NCI-H1092 treated with DMSO at 0.1 percent for 48 hours (cell line): Measurements from ENCODE around the gene ZDHHC11B.
A peak's percentile ranks its signal among the peaks of the same experiment; 100 is the strongest.

Source experiments
- DNase-seq: peaks from one replicate; lab custom pipeline; 2025; lab: John Stamatoyannopoulos, UW

The ZDHHC11B gene

GRCh38 chr5:672329-673160 is 112.0 kb downstream of the ZDHHC11B start:
- peak; percentile 75 for DNase-seq

GRCh38 chr5:671459-672328 is 112.8 kb downstream of the ZDHHC11B start:
- DNase-seq: peak; percentile 69

- no peak for DNase-seq
Observed at GRCh38 chr5:670396-671270, 113.9 kb downstream of the ZDHHC11B start.

- DNase-seq: no peak
Observed at GRCh38 chr5:669842-670395, 114.6 kb downstream of the ZDHHC11B start.

- DNase-seq: no peak
Observed at GRCh38 chr5:669111-669841, 115.3 kb downstream of the ZDHHC11B start.

GRCh38 chr5:668283-668995 is 116.1 kb downstream of the ZDHHC11B start:
- no peak for DNase-seq

- DNase-seq: no peak
Observed at GRCh38 chr5:666816-667498, 117.6 kb downstream of the ZDHHC11B start.

- no peak for DNase-seq
Observed at GRCh38 chr5:665956-666711, 118.4 kb downstream of the ZDHHC11B start.

GRCh38 chr5:665541-665955 is 119.0 kb downstream of the ZDHHC11B start:
- DNase-seq: no peak

GRCh38 chr5:664994-665360 is 119.6 kb downstream of the ZDHHC11B start:
- DNase-seq: no peak

GRCh38 chr5:664343-664993 is 120.1 kb downstream of the ZDHHC11B start:
- no peak for DNase-seq

- no peak for DNase-seq
Observed at GRCh38 chr5:663436-664342, 120.8 kb downstream of the ZDHHC11B start.

- DNase-seq: no peak
Observed at GRCh38 chr5:662751-663435, 121.6 kb downstream of the ZDHHC11B start.

- DNase-seq: no peak
Observed at GRCh38 chr5:661891-662750, 122.4 kb downstream of the ZDHHC11B start.

GRCh38 chr5:660491-661030 is 124.0 kb downstream of the ZDHHC11B start:
- DNase-seq: no peak
